RWPE1 (cell line): ENCODE measurements around the gene NRXN3.

Experiments
- CTCF ChIA-PET: fragments of 350-600 bp; sonication (Branson Sonifier 250); formaldehyde crosslinking; extraction: SDS; loops from one replicate; lab custom pipeline; 2021; lab: Yijun Ruan, JAX
- POLR2A ChIA-PET: fragments of 400-600 bp; formaldehyde crosslinking; extraction: SDS; loops from one replicate; lab custom pipeline; 2020; ENCODE audit warnings: antibody characterized with exemption; ENCODE audit not compliant: low non-redundant PET; lab: Yijun Ruan, JAX
- DNase-seq: peaks from one replicate; pipeline ENCODE4 v3.0.0; 2012; ENCODE audit warnings: low spot score
- H3K27ac ChIP-seq: fragments of 450-650 bp; 2 replicates; pipeline ENCODE4 v1.5.1; 2017
- CTCF ChIP-seq: fragments of 450-650 bp; conservative IDR thresholded peaks from 2 replicates; pipeline ENCODE4 v1.5.1; 2017; ENCODE audit warnings: low read depth, mild to moderate bottlenecking

Gene NRXN3

GRCh38 chr14:78327426-78328221 is 157.5 kb downstream of the NRXN3 start:
- DNase-seq: no peak
- no peak for TF ChIP-seq CTCF
- H3K27ac ChIP-seq: no peak overlapping the region
- ChIA-PET CTCF (interaction anchor here (0.6 kb wide), 1 partner anchor 405 kb away, joined by 3 read pairs; no protein-coding TSS in a partner anchor), POLR2A (no interaction called here)

- DNase-seq: no peak
- POLR2A ChIA-PET: no interaction called here
- CTCF ChIA-PET: interaction anchor here (0.6 kb wide), 1 partner anchor 17 kb away, joined by 3 read pairs; no protein-coding TSS in a partner anchor
- H3K27ac ChIP-seq: no peak overlapping the region
- TF ChIP-seq CTCF: no peak
These were observed 159.2 kb downstream of the NRXN3 start for GRCh38 chr14:78329371-78329770.

GRCh38 chr14:78335531-78335930 is 165.4 kb downstream of the NRXN3 start:
- CTCF ChIA-PET: interaction anchor here (1.0 kb wide), 1 partner anchor 12 kb away, joined by 3 read pairs; no protein-coding TSS in a partner anchor
- POLR2A ChIA-PET: no interaction called here
- no peak for TF ChIP-seq CTCF
- no peak overlapping the region for H3K27ac ChIP-seq
- DNase-seq: no peak

- no peak overlapping the region for H3K27ac ChIP-seq
- no peak for TF ChIP-seq CTCF
- ChIA-PET POLR2A (no interaction called here), CTCF (no interaction called here)
- DNase-seq: no peak
These were observed 170.1 kb downstream of the NRXN3 start for GRCh38 chr14:78340250-78340649.

GRCh38 chr14:78341827-78342389 is 171.7 kb downstream of the NRXN3 start:
- DNase-seq: no peak
- ChIA-PET CTCF (interaction anchor here (0.6 kb wide), 1 partner anchor 71 kb away, joined by 3 read pairs; no protein-coding TSS in a partner anchor), POLR2A (no interaction called here)
- H3K27ac ChIP-seq: no peak overlapping the region
- TF ChIP-seq CTCF: no peak

- no peak for DNase-seq
- CTCF ChIA-PET: no interaction called here
- no peak overlapping the region for H3K27ac ChIP-seq
- TF ChIP-seq CTCF: no peak
- POLR2A ChIA-PET: no interaction called here
These were observed 172.7 kb downstream of the NRXN3 start for GRCh38 chr14:78342879-78343278.
